Measurements from ENCODE around the gene SLCO3A1. TPM values are rescaled to one million over a fixed set of nuclear protein-coding genes. Genes with fewer than 3 reads are reported as not detected.

SLCO3A1 gene
- total RNA-seq, 1 experiment from 2014 or later: 9.1 TPM

GRCh38 chr15:92043283-92043682, 189.8 kb downstream of the SLCO3A1 start:
- H3K4me3 Mint-ChIP-seq: no peak overlapping the region
- CTCF ChIA-PET: interaction anchor here (1.6 kb wide), 1 partner anchor 11 kb away, joined by 5 read pairs; no protein-coding TSS in a partner anchor
- POLR2A ChIA-PET: no interaction called here
- peaks cover 16% of the 10 kb centered on the region for H3K9me3 Mint-ChIP-seq
- no peaks in the 10 kb centered on the region for H3K27me3 Mint-ChIP-seq (ENCODE audit: low read depth)
- H3K36me3 Mint-ChIP-seq: peaks cover 12% of the 10 kb centered on the region
- 0 out of 2 replicates have a peak, but pooled peaks cover 4% of the 10 kb centered on the region for H3K4me1 Mint-ChIP-seq
- DNase-seq (ENCODE audit: low spot score) (no peak), ATAC-seq (no peak)
- no peak for TF ChIP-seq TP53 (CRISPR knock-in tag; IDR thresholded peaks at IDR 0.05)
- TF ChIP-seq, protein P1, sequence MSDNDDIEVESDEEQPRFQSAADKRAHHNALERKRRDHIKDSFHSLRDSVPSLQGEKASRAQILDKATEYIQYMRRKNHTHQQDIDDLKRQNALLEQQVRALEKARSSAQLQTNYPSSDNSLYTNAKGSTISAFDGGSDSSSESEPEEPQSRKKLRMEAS (CRISPR knock-in tag; IDR thresholded peaks at IDR 0.05): no peak
- no peak for TF ChIP-seq SMAD3 (CRISPR knock-in tag; IDR thresholded peaks at IDR 0.05; ENCODE audit: borderline replicate concordance)
- TF ChIP-seq MYBL2 (CRISPR knock-in tag; IDR thresholded peaks at IDR 0.05): no peak
- no peak for TF ChIP-seq ESRRA (CRISPR knock-in tag; IDR thresholded peaks at IDR 0.05; ENCODE audit: borderline replicate concordance)
- H3K27ac Mint-ChIP-seq: no peak overlapping the region

GRCh38 chr15:92044203-92044909, 190.8 kb downstream of the SLCO3A1 start:
- Mint-ChIP-seq H3K36me3 (peaks cover 3% of the 10 kb centered on the region; the same call in 1 of the 2 replicates), H3K9me3 (peaks cover 5% of the 10 kb centered on the region), H3K27me3 (ENCODE audit: low read depth) (no peaks in the 10 kb centered on the region), H3K27ac (no peak overlapping the region), H3K4me1 (0 out of 2 replicates have a peak, but pooled peaks cover 4% of the 10 kb centered on the region), H3K4me3 (no peak overlapping the region)
- ChIA-PET POLR2A (no interaction called here), CTCF (interaction anchor here (1.6 kb wide), 1 partner anchor 9 kb away, joined by 5 read pairs; no protein-coding TSS in a partner anchor)
- TF ChIP-seq FOXJ3 (CRISPR knock-in tag; IDR thresholded peaks at IDR 0.05; ENCODE audit: borderline replicate concordance): no peak
- ATAC-seq (no peak), DNase-seq (ENCODE audit: low spot score) (no peak)

DNA sequence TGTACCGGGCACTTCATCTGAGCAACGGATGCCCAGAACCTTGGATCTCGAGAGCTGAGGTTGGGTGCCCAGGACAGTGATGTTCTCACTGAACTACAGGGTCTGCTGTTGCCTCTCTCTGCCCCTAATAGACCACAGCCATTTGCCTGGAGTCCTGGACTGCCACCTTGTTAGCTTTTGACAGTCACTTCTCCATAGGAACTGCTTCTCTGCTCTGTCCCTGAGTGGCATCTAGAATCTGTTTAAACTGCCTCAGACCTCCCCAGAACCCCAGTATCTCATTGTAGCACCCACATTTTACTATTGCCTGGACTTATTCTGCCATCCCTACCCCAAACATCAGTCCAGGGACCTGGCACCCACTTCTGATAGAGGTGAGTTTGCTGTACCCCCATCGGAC, 194.4 kb downstream of the SLCO3A1 start:
- DNase-seq (ENCODE audit: low spot score) (no peak), ATAC-seq (no peak)
- H3K4me3 Mint-ChIP-seq: no peak overlapping the region
- ChIA-PET POLR2A (no interaction called here), CTCF (no interaction called here)
- no peak overlapping the region for H3K27ac Mint-ChIP-seq
- no peaks in the 10 kb centered on the region for H3K9me3 Mint-ChIP-seq
- H3K4me1 Mint-ChIP-seq: no peaks in the 10 kb centered on the region
- no peaks in the 10 kb centered on the region for H3K27me3 Mint-ChIP-seq (ENCODE audit: low read depth)
- H3K36me3 Mint-ChIP-seq: no peaks in the 10 kb centered on the region
- TF ChIP-seq, protein P2, sequence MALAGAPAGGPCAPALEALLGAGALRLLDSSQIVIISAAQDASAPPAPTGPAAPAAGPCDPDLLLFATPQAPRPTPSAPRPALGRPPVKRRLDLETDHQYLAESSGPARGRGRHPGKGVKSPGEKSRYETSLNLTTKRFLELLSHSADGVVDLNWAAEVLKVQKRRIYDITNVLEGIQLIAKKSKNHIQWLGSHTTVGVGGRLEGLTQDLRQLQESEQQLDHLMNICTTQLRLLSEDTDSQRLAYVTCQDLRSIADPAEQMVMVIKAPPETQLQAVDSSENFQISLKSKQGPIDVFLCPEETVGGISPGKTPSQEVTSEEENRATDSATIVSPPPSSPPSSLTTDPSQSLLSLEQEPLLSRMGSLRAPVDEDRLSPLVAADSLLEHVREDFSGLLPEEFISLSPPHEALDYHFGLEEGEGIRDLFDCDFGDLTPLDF (CRISPR knock-in tag; IDR thresholded peaks at IDR 0.05): no peak
- TF ChIP-seq FOXP4 (CRISPR knock-in tag; IDR thresholded peaks at IDR 0.05) (no peak), ZNF138 (CRISPR knock-in tag; conservative IDR thresholded peaks at IDR 0.05) (no peak), USF2 (CRISPR knock-in tag; IDR thresholded peaks at IDR 0.05) (no peak), ZNF396 (CRISPR knock-in tag; IDR thresholded peaks at IDR 0.05; ENCODE audit: borderline replicate concordance) (no peak), GRHL2 (CRISPR knock-in tag; IDR thresholded peaks at IDR 0.05; ENCODE audit: insufficient replicate concordance, severe bottlenecking) (no peak), ESRRA (CRISPR knock-in tag; IDR thresholded peaks at IDR 0.05; ENCODE audit: borderline replicate concordance) (no peak), ZNF121 (CRISPR knock-in tag; IDR thresholded peaks at IDR 0.05) (no peak), FOXK1 (CRISPR knock-in tag; IDR thresholded peaks at IDR 0.05) (no peak), STAT6 (CRISPR knock-in tag; conservative IDR thresholded peaks at IDR 0.05; ENCODE audit: low read depth) (no peak), ZMAT4 (CRISPR knock-in tag; IDR thresholded peaks at IDR 0.05) (no peak), ZNF425 (CRISPR knock-in tag; conservative IDR thresholded peaks at IDR 0.05) (no peak), ETV6 (CRISPR knock-in tag; IDR thresholded peaks at IDR 0.05) (no peak), NFYB (CRISPR knock-in tag; conservative IDR thresholded peaks at IDR 0.05; ENCODE audit: low read depth) (no peak), TEAD4 (CRISPR knock-in tag; IDR thresholded peaks at IDR 0.05) (no peak)
- TF ChIP-seq, protein P3, sequence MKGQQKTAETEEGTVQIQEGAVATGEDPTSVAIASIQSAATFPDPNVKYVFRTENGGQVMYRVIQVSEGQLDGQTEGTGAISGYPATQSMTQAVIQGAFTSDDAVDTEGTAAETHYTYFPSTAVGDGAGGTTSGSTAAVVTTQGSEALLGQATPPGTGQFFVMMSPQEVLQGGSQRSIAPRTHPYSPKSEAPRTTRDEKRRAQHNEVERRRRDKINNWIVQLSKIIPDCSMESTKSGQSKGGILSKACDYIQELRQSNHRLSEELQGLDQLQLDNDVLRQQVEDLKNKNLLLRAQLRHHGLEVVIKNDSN (CRISPR knock-in tag; IDR thresholded peaks at IDR 0.05): no peak
